Stimulated activated CD4-positive, alpha-beta T cell treated with anti-CD3 and anti-CD28 coated beads, TNF-alpha, amount 100 ng/mL, for 48 hours (primary cell): ENCODE data around the gene SYT8.

Experiments
- DNase-seq, 3 donors: peaks; one replicate each; pipeline ENCODE4 v3.0.0-alpha.2; 2020; ENCODE audit warnings: low read depth in 3 of 3

The SYT8 gene

DNA sequence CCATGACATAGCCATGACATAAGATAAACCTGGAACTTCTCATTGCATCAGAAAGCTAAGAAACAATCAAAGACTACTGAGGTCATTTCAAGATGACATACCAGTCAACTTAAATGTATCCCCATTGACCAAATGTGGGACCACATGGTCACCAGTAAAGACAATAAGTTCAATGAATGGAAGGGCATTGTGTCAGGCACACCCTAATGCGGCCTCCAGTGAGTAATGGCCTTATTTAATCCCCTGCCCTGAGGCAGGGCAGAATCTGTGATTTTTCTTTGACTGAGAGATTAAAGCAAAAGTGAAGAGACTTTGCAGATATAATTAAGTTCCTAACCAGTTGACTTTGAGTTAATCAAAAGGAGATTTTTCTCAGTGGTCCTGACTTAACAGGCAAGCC is 17.3 kb upstream of the SYT8 start:
- no peak for DNase-seq

DNA sequence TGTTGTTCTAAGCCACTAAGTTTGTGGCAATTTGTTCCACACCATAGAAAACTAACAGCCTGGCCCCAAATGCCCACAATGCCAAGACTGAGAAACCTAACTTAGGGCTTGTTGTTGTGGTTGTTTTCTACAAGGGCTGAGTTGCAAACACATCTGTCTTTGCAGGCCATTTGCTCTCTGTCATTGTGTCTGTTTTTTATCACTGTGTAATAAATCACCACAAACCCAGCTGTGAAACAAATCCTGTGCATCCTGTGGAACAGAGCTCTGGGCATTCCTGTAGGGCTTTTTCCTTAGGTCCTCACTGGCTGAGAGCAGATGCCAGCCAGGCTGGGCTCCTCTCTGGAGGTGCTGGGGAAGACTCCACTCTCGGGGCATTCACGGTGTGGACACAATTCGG is 15.7 kb upstream of the SYT8 start:
- no peak for DNase-seq

DNA sequence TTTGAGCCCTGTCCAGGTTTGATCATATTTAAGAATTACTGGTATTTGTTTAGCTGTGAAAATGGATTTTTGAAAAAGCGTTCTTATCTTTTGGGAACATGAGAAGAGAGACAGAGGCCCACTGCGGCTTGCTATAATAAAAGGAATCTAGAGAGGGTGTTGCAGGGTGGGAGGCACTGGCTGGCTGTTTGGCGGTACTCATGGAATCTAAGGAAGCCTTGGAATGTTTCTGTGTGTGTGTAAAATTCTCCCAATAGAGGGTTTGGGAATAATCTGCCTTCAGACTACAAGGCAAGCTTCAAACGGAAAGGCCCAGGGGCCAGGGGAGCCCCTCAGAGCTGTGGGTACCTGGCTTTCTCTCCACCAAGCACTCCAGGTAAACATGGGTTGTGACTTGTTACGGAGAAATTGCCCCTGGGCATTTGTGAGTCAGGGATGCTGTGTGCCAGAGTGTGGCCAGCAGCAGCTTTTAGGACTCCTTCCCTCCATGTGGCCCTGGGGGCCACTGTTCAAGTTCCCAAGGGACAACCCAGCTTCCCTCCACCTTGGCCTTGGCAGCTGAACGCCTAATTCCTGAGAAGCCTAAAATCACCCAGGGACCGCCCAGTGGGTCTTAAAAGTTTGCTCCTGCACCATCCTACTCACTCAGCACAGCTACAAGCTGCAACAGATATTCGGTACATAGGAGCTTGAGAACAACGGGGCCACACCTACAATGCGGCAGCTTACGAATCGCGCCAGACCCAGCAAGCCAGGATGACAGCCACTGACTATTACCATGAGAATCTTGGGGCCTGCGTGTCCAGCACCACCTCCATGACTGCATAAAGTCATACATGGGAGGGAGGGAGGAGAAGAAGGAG is 14.1 kb upstream of the SYT8 start:
- DNase-seq = no peak

DNA sequence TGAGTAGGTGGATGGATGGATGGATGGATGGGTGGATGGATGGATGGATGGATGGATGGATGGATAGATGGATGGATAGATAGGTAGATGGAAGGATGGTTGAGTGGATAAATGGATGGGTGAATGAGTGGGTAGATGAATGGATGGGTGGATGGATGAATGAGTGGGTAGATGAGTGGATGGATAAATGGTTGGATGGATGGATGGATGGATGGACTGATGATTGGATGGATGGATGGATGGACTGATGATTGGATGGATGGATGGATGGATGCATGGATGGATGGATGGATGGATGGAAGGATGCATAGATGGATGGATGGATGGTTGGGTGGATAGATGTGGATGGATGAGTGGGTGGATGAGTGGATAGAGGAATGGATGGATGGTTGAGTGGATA is 13.2 kb upstream of the SYT8 start:
- no peak for DNase-seq

DNA sequence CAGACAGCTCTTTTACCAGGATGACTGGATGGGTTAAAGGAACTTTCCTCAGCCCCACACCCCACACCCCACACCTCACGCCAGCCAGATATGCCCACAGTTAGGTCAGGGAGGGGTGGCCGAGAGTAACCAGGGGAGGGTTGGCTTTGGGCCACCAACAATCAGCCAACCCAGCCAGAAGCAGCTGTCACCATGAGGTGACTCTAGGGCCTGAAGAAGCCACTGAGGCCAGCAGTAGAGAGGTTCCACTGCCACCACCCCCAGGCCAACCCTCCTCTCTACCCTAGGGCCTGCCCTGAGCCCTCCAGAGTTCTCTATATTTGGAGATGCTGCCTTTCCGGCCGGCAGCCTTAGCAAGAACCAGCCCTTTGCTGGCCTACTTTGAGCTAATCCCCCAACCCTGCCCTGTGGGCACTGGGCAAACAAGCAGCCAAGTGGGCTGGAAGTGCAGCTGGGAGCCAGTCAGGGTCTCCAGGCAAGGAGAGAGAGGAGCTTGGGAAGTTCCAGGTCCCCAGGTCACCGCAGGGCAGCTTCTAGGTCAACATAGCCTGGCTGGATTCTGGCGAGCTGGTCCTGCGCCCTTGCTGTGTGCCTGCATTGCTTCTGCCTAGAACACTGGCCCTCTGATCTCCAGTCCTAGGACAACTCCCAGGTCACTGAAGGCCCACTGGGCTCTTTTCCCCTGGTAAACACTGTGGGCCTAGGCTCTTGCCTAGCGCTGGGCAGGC is 12.0 kb upstream of the SYT8 start:
- no peak for DNase-seq

DNA sequence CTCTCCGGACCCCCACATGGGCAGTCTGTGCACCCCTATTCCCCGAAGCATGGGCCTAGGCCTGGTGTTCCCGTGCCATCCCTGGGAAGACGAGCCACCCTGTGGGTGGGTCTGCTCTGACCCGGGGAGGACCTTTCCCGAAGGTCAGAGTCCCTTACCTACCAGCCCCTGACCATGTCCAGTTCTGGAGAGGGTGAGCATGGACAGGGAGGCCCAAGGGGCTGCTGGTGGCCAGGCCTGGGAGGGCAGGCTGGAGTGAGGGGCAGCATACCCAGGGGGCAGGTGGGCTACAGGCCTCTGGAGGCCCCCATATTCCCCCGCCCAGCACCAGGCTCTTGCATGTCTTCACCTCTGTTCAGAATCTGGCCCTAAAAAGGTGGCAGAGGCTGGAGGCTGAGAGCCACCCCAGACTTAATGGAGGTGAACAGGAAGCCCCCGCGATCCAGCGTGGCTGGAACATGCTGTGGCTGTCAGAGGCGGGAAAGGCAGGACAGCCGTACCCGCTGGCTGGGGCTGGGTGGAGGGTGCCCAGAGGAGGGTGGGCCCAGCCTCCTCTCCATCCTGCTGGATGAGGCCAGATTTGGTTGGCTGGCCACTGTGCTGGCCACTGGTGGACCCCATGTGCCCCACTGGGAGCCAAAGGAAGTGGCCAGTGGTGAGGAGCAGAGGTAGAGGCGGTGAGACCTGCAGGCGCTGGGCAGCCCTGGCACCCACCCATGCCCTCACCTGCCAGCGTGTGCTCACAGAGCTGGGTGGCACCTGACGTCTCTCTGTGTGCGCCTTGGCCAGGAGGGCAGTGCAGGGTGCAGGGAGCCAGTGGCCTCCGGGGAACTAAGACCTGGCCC is 11.2 kb upstream of the SYT8 start:
- no peak for DNase-seq

DNA sequence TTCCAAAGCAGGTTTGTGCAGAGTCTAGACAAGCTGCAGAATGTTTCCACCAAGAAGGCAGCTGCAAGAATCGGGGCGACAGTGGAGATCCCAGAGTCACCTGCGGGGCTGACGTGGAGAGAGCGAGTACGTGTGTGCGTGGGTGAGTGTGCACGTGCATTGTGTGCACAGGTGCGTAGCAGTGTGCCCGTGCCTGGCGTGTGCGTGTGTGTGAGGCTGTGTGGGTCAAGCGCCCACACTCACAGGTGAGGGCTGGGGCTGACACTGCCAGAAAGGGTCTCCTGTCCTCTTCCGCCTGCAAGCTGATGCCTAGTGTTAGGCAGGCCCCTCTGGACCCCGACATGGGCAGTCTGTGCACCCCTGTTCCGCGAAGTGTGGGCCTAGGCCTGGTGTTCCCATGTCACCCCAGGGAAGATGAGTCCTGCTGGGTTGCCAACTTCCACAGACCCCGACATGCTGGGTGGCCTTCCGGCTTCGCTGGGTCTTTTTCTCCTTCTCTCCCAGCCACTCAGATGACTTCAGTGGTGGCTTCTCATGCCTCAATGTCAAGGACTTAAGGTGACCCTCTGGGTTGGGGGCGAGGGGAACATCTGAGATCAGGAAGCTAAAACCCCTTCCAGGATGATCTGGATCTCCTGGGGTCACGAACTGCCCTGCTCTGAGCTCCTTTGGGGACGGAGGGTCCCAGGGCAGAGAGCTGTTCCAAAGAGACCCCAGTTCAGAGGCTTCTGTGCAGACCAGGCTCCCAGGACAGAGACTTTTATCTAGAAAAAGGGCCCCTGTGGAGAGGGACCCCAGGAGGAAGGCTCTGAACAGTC is 10.4 kb upstream of the SYT8 start:
- no peak for DNase-seq

DNA sequence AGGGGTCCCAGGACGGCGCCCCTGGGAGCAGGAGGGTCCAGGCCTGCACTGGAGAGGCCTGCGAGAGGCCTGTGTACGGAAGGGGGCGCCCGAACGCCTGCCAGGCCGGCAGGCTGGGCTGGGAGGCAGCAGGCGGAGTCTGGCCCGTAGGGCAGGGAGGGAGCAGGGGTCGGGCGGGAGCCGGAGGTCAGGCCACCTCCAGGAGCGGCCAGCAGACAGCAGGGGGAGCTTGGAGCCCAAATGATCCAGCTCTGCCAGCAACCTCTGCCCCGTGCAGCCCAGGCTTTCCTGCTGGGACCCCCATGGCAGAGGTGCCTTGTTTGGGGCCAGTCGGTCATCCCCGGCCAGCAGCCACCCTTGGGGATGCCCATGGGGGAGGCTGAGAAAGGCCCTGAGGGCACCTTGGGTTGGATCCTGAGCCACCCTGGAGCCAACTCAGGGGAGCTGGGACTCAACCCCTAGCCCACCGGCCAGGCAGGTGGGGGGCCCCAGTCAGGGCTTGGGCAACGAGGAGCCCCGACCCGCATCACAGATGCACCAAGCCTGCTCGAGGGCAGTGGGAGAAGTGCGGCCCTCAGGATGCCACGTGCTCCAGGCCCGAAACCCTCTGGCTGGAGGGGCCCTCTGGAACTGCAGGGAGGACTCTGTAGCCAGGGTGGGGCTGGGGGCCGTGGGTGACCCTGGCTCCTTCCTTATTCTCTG is 9.6 kb upstream of the SYT8 start:
- DNase-seq = no peak

DNA sequence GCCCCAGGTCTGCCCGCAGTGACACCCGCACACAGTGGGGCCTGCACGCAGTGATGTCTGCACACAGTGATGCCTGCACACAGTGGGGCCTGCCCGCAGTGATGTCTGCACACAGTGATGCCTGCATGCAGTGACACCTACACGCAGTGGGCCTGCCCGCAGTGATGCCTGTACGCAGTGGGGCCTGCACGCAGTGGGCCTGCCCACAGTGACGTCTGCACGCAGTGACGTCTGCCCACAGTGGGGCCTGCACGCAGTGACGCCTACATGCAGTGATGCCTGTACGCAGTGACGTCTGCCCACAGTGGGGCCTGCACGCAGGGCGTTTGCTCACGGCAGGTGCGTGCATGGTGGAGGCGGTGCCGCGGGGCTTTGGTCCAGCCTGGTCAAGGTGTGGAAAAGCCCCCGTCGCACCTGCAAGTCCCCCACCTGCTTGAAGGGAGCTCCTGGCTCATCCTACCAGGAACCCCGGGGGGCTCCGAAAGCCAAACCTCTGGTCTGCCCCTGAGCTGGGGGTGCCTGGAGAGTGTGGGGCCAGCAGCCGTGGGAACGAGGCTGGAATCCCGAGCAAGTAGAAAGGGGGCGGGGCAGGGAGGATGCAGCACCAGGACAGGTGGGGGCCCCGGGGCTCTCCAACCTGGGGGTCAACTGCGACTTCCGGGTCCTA is 8.9 kb upstream of the SYT8 start:
- DNase-seq = no peak

DNA sequence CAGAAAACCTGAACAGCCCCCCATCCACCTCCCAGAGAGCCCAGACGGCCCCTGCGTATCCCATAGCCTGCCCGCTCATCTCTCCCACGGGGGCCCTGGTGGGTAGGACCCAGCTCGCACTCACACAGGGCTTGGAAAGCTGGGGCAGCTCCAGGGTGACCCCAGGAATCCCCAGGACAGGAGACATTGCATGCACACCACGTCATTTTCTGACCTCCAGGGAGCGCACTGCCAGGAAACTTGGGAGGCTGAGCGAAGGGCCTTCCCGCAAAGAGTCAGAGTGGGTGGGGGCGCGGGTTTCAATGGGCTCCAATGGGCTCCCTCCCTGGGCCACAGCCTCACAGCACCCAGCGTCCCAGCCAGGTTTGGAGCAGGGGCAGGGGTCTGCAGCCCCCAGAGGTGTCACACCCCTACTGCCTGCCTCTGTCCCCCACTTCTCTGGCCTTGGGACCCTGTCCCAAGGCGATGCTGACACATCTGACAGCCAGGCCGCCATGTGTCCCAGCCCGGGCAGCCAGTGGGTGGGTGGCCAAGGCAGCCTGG is 8.2 kb upstream of the SYT8 start:
- DNase-seq = no peak

DNA sequence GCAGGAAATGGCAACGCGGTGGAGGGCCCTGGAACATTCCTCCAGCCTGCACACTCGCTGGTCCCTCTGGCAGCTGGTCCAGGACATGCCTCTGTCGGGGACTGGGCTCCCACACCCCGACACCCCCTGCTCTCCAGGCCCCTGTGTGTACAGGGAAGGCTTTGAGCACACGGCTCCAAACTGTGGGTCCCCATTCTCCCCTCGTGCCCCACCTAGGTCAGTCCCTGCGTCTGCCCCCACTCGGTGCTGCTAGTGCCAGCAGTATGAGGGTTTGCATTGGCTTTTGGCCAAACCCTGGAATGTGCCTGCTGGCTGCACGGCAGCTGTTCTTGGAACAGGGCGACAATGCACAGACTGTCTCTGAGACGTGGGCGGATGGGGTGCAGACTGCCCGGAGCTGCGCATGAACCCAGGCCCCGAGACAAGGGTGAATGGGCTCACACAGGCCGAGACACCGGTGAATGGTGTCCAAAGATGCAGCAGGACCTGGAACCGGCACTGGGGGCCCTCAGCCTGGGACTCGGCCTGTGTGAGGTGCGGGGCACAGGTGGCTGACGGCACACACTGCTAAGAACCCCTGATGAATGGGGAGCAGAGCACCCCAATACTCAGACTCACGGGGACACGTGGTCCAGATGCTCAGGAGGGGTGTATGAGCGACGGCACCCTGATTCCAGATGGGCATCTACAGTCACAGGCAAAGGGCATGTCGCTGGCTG is 7.5 kb upstream of the SYT8 start:
- no peak for DNase-seq

DNA sequence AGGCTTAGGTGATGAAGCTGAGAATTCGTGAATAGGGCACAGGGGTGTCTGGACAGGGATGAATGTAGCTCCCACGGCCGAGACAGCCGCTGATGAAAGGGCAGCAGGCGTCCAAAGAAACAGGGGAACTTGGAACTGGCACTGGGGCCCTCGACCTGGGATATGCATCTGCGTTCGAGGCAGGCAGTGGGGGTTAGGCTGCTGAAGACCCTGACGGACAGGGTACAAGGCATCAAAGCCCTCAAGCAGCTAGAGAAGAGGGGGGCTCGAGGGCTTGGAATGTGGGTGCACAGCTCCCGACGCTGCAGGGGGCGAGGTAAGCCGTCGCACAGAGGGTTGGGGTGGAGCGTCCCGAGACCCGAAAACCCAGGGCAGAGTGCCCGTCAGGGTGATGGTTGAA is 6.9 kb upstream of the SYT8 start:
- no peak for DNase-seq

DNA sequence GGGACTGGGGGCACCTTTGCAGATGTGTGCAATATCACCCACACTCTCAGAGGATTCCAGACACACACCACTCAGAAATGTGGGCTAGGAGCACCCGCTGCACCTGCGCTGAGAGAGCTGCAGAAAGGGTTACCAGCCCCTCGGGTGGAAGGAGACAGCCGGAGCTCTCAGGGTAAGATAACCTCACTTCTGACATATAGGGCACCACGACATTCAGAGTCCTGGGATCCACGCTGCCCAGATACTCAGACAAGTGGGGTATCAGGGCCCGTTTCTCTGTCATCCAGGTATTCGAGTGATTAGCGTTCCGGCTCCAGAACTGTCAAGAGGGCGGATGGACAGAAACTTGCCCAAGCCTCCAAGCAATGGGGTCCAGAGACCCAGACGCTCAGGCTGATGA is 6.2 kb upstream of the SYT8 start:
- no peak for DNase-seq

DNA sequence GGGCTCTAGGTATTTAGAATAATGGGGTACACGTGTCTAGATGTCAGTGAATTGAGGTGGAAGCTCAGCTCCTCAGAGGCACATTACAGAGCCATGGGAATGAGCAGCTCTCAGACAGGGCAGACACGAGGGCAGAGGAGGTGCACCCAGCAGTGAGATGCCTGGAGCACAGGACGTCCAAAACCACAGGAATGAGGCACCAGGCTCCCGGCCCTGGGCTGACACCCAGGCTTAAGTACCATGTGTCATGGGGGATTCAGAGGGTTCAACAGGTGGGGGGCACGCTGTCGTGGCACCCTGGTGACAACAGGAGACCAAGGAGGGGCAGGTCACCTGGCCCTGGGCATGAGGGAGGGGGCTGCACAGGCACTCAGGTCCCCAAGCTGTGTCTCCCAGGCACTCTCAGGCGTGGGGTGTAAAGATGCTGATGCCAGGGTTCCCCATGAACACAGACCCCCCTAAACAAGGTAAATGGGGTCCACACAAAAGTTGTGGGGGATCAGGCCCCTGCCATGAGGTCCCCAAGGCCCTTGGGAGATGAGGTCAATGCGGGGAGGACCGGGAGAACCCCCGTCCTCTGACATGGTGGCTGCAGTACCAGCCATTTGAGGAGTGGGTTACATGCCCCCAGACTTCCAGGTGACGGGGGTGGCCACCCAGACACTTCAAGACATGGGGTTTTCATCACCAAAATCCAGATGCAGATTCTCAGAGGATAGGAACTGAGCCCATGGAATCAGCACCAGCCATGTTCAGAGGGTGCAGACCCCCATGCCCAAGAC is 5.6 kb upstream of the SYT8 start:
- DNase-seq = no peak

DNA sequence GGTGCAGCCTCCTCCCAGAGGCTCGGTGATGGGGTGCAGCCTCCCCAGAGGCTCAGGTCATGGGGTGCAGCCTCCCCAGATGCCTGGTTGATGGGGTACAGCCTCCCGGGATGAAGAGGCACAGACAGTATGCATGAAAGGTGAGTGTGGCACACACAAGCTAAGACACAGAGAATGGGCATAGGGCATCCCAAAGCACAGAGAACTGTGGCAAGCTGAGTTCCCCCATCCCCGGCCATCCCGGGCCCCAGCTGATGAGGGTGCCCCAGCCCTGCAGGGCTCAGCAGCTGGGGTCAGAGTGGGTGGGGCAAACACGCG is 4.8 kb upstream of the SYT8 start:
- no peak for DNase-seq

DNA sequence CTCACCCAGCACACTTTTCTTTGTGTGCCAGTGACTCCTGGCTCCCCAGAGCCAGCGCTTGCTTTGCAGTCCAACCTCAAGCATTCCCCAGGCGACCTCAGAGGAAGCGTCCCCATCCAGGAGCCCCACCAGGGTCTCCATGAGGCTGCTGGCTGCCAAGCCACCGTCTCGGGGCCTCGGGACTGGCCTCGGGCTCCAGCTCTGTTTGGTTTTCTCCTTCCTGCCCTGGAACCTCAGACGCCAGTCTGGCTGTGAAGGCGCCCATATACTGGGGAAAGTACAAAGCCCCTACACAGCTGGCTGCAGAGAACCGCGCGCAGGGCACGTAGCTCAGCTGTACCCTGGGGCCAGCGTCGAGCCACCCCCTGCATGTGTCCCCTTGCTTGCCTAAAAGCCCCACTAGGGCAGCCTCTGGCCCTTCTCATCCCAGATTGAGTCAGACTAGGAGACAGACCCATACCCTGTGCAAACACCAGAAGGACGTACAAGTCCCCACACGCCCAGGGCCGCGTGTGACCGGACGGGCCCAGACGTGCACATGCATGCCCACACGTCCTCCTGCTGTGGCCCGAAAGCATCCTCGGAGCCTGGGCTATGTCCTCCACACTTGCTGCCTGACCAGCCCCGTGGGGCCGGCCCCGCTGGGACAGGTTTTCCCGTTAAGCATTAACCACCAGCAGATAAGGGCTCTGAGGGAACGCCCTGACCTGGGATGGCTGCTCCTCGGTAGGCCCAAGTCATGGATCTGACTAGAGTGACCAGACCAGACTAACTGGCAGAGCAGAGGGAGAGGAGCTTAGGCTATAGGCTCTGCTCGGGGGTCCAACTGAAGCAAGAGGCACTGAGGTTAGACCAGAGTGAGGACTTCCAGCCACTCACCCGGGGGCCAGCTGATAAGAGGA is 4.2 kb upstream of the SYT8 start:
- DNase-seq = no peak

DNA sequence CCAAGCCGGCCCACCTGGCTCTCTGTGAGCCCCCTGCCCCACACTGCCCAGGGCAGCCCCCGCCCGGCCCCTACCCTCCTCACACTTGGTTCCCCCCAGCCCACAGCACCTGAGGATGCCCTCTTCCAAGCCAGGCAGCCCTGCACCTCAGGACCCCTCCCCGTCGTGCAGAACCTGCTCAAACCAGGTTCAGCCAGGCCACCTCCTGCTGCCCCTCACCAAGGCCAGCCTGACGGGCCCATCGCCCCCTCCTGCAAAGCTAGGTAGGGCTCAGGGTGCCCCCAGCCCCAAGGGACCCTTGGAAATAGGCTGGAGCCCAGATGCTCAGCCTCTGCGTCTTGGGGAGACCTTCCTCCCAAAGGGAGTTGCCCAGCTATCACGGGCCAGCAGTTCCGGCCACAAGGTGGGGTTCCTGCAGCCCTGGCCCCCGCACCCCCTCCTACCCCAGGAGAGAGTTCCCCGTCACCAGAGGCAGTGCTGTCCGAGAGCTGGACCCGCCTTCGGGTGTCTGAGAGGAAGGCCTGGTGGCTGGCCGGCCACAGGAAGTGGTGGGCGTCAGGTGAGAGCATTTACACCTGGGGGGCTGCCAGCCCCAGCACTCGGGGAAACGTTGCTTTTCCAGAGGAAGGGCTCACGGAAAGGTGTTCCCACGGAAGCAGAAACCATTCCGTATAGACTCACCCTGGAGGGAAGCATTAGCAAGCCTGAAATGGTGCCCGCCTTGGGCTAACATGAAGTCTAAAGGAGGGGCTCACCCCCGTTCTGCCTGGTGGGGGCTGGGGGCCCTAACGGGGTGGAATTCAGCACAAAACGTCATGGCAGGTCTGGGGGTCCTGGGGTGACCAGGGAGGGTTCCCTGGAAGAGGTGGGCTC is 3.2 kb upstream of the SYT8 start:
- DNase-seq = no peak
